Immature natural killer cell (primary cell): ENCODE measurements around the gene PLK5. TPM values are rescaled to one million over a fixed set of nuclear protein-coding genes. Genes with fewer than 3 reads are reported as not detected.
A peak's percentile ranks its signal among the peaks of the same experiment; 100 is the strongest.
"Not testable (repeated sequence)": the region's sequence is repeated elsewhere in the genome, so short reads cannot be mapped to it uniquely, and the experiment has no call there.

Experiments
- DNase-seq, 3 donors: peaks; one replicate each; pipeline ENCODE4 v3.0.0; 2022; ENCODE audit warnings: mixed read lengths in 1 of 3
- H3K27ac Mint-ChIP-seq, 6 donors: one replicate each; pipeline ENCODE4 v1.8.0; 2020; ENCODE audit warnings: mixed read lengths in 6 of 6, mild to moderate bottlenecking in 5 of 6, inconsistent platforms in 4 of 6, moderate library complexity in 3 of 6
- H3K27me3 Mint-ChIP-seq, 3 donors: one replicate each; pipeline ENCODE4 v1.8.0; 2020 to 2021; ENCODE audit warnings: low read depth in 3 of 3, mild to moderate bottlenecking in 3 of 3, mixed read lengths in 3 of 3, moderate library complexity in 3 of 3, inconsistent platforms in 1 of 3
- H3K36me3 Mint-ChIP-seq, 3 donors: one replicate each; pipeline ENCODE4 v1.8.0; 2020; ENCODE audit warnings: mixed read lengths in 3 of 3, inconsistent platforms in 2 of 3, mild to moderate bottlenecking in 2 of 3
- H3K4me1 Mint-ChIP-seq, 2 donors: one replicate each; pipeline ENCODE4 v1.8.0; 2020; ENCODE audit warnings: inconsistent platforms in 2 of 2, mild to moderate bottlenecking in 2 of 2, mixed read lengths in 2 of 2, moderate library complexity in 1 of 2
- H3K4me3 Mint-ChIP-seq, 5 donors: one replicate each; pipeline ENCODE4 v1.8.0; 2020; ENCODE audit warnings: mild to moderate bottlenecking in 5 of 5, mixed read lengths in 5 of 5, inconsistent platforms in 3 of 5, moderate library complexity in 3 of 5
- H3K9me3 Mint-ChIP-seq, 6 donors: one replicate each; pipeline ENCODE4 v1.8.0; 2020; ENCODE audit warnings: mild to moderate bottlenecking in 6 of 6, mixed read lengths in 6 of 6, inconsistent platforms in 4 of 6, moderate library complexity in 3 of 6
- polyA plus RNA-seq, 3 donors: library from polyadenylated mRNA; unstranded; fragments of 300-500 nt; fragmentation: Illumina TruSeq; gene quantifications; one replicate each; pipeline ENCODE4 v1.2.3, GENCODE V29; 2021

The PLK5 gene
- polyA plus RNA-seq, 3 donors from 2014 or later = not detected

DNA sequence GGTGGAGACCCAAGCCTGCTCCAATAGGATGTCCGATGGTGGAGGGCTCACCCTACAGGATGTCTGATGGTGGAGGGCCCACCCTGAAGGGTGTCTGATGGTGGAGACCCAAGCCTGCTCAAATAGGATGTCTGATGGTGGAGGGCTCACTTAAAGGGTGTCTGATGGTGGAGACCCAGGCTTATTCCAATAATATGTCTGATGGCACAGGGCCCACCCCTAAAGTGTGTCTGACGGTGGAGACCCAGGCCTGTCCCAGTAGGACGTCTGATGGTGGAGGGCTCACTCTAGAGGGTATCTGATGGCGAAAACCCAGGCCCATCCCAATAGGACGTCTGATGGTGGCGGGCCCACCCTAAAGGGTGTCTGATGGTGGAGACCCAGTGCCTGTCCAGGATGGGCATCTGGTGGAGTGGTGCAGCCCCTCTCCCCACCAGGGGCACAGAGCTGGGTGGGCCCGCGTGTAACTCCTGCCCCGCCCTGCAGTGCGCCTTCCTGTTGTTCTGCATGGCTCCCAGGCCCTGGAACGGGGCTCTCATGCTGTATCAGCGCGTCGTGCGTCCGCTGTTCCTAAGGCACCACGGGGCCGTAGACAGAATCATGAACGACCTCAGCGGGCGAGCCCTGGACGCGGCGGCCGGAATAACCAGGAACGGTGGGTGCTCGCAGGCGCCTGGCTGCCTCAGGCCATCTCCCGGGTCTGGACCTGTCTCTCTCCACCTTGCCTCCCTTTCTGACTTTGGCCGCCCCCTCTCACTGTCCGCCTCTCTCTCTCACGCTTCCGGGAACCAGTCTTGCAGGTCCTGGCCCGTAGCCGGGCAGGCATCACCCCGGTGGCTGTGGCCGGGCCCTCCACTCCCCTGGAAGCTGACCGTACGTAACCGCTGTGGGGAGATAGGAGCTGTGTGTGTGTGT is 27.8 kb upstream of the PLK5 start:
- Mint-ChIP-seq H3K9me3 (no peaks in the 10 kb centered on the region), H3K36me3 (no peaks in the 10 kb centered on the region), H3K4me1 (peaks cover 4 to 6% of the 10 kb centered on the region in 2 donors), H3K27ac (no peak overlapping the region), H3K27me3 (peaks cover 0 to 6% (median 0%) of the 10 kb centered on the region in 3 donors), H3K4me3 (no peak overlapping the region)
- DNase-seq = no peak

DNA sequence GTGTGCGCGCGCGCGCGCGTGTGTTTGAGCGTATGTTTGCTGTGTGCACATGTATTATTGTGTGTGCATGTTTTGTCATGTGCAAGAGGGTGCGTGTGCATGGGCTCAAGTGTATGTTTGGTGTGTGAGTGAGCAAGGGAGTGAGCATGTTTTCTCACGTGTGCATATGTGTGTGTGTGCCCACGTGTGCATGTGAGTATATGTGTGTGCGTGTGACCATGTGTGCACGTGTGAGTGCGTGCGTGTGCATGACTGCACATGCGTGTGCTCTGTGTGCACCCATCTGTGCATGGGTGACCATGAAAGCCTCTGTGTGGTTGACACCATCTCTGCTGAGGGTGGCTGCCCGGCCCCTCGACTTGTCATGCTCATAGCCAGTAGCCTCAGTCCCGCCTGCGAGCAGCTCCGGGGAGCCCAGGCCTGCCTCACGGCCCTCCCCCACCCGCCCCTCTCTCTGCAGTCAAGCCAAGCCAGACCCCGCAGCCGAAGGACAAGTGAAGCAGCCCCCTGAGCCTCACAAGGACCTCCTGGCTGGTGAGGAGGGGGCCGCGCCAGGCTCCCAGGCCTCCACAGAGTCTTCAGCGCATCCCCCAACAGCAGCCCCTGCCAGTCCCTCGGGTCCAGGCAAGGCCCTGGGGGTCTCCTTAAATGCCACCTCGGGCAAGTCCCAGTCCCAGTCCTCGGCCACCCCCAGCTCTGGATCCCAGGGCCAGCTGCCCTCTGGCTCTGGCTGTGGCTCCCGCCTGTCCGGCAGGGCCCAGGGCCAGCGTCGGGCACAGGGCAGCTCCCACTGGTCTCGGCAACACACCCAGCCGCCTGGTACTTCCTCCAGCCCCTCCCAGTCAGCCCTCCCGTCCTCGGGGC is 26.9 kb upstream of the PLK5 start:
- peaks cover under 1% of the 10 kb centered on the region in 2 donors for H3K4me1 Mint-ChIP-seq
- H3K27ac Mint-ChIP-seq = no peak overlapping the region
- no peaks in the 10 kb centered on the region for H3K9me3 Mint-ChIP-seq
- peaks cover 0 to 5% (median 0%) of the 10 kb centered on the region in 3 donors for H3K27me3 Mint-ChIP-seq
- H3K4me3 Mint-ChIP-seq = no peak overlapping the region
- H3K36me3 Mint-ChIP-seq = no peaks in the 10 kb centered on the region
- DNase-seq = no peak

DNA sequence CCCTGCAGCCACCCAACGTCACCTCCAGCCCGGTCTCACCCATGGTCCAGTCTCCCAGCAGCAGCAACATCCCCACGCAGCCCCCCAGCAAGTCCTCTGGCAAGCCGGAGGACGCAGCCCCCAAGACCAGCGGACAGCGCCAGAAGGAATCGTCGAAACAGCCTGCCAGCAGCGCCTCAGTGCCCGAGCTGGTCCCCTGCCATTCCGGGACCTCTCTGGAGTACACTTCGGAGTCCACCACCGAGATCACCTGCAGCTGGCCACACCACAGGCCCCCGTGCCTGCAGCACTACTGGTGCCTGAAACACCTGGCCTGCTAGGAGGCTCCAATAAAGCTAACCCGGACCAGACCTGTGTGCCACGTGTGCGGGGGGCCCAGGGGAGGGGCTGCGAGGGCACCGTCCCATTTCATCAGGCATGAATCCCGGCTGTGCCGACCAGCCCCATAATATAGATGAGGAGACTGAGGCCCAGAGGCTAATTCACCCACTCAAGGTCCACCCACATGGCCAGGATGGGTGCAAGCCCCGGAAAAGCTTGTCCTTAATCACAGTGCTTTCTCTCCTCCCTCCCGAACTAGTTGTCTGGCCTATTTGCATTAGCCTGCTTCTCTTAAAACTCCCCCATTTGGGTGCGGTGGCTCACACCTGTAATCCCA is 26.2 kb upstream of the PLK5 start:
- H3K4me3 Mint-ChIP-seq = no peak overlapping the region
- peaks cover 0 to 5% (median under 1%) of the 10 kb centered on the region in 3 donors for H3K27me3 Mint-ChIP-seq
- no peaks in the 10 kb centered on the region for H3K4me1 Mint-ChIP-seq
- H3K27ac Mint-ChIP-seq = no peak overlapping the region
- no peaks in the 10 kb centered on the region for H3K36me3 Mint-ChIP-seq
- no peak for DNase-seq
- no peaks in the 10 kb centered on the region for H3K9me3 Mint-ChIP-seq

DNA sequence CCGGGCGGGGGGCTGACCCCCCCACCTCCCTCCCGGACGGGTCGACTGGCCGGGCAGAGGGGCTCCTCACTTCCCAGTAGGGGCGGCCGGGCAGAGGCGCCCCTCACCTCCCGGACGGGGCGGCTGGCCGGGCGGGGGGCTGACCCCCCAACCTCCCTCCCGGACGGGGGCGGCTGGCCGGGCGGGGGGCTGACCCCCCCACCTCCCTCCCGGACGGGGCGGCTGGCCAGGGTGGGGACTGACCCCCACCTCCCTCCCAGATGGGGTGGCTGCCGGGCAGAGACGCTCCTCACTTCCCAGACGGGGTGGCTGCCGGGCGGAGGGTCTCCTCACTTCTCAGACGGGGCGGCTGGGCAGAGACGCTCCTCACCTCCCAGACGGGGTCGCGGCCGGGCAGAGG is 24.6 kb upstream of the PLK5 start:
- not testable (repeated sequence) for H3K27me3 Mint-ChIP-seq, H3K9me3 Mint-ChIP-seq, H3K4me3 Mint-ChIP-seq, H3K27ac Mint-ChIP-seq, H3K36me3 Mint-ChIP-seq, DNase-seq, H3K4me1 Mint-ChIP-seq

DNA sequence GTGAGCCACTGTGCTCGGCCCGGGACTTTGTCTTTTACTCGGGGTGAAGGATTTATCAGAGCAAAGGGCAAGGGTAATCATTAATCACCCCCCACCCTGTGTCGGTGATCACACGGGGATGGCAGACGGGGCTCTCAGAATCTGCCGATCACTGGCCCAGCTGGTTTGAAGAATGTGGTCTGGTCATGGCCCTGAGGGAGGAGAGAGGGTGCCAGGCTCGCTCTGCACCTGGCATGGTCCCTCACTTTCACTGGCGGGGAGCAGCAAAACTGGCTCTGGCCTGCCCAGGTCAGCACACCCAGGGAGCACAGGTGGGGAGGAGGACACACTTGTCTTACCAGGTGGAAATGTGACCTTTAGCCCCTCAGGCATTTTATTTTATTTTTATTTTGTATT is 22.7 kb upstream of the PLK5 start:
- Mint-ChIP-seq H3K4me3 (no peak overlapping the region), H3K27ac (no peak overlapping the region), H3K4me1 (peaks cover 0 to 4% of the 10 kb centered on the region in 2 donors), H3K9me3 (no peaks in the 10 kb centered on the region), H3K27me3 (peaks cover 2 to 5% (median 5%) of the 10 kb centered on the region in 3 donors), H3K36me3 (no peaks in the 10 kb centered on the region)
- DNase-seq = no peak

DNA sequence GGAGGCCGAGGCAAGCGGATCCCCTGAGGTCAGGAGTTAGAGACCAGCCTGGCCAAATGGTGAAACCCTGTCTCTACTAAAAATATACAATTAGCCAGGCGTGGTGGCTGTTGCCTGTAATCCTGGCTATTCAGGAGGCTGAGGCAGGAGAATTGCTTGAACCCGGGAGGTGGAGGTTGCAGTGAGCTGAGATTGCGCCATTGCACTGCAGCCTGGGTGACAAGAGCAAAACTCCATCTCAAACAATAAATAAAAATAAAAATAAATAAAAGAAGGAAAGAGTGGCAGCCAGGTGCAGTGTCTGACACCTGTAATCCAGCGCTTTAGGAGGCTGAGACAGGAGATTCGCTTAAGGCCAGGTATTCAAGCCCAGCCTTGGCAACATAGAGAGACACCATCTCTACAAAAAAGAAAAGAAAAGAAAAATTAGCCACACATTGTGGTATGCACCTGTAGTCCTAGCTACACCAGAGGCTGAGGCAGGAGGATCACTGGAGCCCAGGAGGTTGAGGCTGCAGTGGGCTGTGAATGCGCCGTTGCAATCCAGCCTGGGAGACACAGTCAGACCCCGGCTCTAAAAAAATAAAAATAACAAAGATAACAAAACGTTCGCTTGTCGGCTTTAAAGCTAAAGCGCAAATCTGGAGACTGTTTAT is 21.3 kb upstream of the PLK5 start:
- peaks cover 3 to 5% of the 10 kb centered on the region in 2 donors for H3K4me1 Mint-ChIP-seq
- H3K9me3 Mint-ChIP-seq = no peaks in the 10 kb centered on the region
- H3K27me3 Mint-ChIP-seq = peaks cover 3 to 6% (median 5%) of the 10 kb centered on the region in 3 donors
- H3K27ac Mint-ChIP-seq = no peak overlapping the region
- no peak overlapping the region for H3K4me3 Mint-ChIP-seq
- no peak for DNase-seq
- no peaks in the 10 kb centered on the region for H3K36me3 Mint-ChIP-seq

DNA sequence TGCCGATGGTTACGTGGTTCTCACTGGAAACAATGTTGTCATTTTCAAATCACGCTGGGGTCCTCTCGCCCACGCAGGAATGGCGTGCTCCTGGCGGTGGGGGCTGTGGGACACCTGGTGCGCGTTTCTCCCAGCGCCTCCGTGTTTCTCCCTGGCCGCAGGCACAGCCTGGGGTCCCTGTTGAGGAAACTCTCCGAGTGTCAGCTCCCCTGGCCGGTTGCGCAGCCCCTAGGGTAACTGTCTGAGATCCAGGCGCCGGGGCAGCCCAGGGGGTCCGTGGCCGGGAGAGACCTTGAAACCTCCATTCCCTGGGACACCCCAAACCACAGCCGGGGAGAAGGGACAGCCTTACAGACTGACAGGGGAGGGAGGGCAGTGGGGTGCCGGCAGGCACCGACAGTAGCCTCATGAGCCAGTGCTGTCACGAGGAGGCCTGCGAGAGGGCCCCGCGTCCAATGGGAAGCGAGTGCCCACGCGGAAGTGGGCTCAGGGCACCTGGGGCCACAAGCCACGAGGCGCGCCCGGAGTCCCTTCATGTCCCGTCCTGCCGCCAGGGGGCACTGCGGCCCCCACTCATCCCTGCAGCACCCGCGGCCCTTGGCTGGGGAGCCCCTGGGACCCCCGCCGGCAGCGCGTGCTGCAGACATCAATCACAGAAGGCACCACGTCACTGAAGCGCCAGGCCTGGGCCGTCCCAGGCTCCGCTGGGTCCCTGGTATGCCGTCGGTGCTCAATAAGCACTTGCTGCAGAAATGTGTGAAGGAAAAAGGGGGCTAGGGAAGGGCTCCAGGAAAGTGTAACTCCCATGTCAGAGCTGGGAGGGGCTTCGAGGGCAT is 20.6 kb upstream of the PLK5 start:
- Mint-ChIP-seq H3K36me3 (no peaks in the 10 kb centered on the region), H3K4me3 (no peak overlapping the region), H3K27ac (no peak overlapping the region), H3K9me3 (no peaks in the 10 kb centered on the region), H3K27me3 (peaks cover 6 to 8% (median 8%) of the 10 kb centered on the region in 3 donors), H3K4me1 (peaks cover 7 to 10% of the 10 kb centered on the region in 2 donors)
- DNase-seq = peak; percentile 45 to 55 (median 46)

DNA sequence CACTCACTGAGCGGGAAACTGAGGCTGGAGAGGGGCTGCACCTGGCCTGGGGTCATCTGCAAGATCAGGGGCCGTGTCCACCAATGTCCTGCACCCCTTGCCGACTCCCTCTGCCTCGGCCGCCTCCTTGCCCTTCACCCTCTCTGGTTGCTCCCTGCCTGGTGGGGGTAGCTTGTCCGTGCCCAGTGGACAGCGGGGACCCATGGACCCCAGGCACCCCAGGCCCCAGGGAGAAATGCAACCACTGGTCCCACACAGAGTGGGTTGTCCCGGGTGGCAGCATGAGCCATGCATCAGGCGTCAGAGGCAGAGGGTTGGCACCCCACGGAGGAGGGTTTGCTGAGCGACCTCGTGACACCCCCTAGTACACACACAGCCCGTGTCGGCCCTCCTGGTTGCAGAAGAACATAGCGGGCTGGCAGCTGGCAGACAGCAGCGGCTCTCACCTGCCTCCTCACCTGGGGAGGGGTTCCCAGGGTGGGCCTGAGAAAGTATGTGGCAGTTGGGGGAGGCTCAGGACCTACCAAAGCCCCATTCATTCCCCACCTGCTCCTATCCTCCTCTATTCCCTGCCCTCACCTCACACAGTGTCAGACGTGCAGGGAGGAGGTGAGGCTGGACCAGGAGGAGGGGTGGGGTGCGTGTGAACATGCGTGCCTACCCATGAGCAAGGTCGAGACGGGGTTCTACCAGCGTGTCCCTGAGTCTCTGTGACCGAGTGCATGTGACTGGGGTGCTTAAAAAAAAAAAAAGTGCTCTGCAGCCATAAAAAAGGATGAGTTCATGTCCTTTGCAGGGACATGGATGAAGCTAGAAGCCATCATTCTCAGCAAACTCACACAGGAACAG is 19.7 kb upstream of the PLK5 start:
- H3K36me3 Mint-ChIP-seq = no peaks in the 10 kb centered on the region
- H3K4me1 Mint-ChIP-seq = peaks cover 11 to 13% of the 10 kb centered on the region in 2 donors
- DNase-seq = no peak
- peaks cover 6 to 8% (median 8%) of the 10 kb centered on the region in 3 donors for H3K27me3 Mint-ChIP-seq
- H3K27ac Mint-ChIP-seq = no peak overlapping the region
- peak overlapping the region in 1 of 5 donors; percentile 13 for H3K4me3 Mint-ChIP-seq
- peaks cover 0 to 3% (median 0%) of the 10 kb centered on the region in 6 donors for H3K9me3 Mint-ChIP-seq

DNA sequence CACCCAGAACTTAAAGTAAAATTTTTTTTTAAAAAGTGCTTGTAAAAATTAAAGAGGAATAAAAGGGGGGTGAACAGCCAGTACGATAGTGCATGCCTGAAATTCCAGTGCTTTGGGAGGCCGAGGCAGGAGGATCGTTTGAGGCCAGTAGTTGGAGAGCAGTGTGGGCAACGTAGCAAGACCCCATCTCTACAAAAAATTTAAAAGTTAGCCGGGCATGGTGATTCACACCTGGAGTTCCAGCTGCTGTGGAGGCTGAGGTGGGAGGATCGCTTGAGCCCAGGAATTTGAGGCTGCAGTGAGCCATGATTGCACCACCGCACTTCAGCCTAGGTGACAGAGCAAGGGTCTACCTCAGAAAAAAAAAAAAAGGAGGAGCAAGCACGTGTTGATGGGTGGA is 18.9 kb upstream of the PLK5 start:
- Mint-ChIP-seq H3K4me3 (no peak overlapping the region), H3K9me3 (peaks cover 0 to 3% (median 0%) of the 10 kb centered on the region in 6 donors), H3K27ac (no peak overlapping the region)

DNA sequence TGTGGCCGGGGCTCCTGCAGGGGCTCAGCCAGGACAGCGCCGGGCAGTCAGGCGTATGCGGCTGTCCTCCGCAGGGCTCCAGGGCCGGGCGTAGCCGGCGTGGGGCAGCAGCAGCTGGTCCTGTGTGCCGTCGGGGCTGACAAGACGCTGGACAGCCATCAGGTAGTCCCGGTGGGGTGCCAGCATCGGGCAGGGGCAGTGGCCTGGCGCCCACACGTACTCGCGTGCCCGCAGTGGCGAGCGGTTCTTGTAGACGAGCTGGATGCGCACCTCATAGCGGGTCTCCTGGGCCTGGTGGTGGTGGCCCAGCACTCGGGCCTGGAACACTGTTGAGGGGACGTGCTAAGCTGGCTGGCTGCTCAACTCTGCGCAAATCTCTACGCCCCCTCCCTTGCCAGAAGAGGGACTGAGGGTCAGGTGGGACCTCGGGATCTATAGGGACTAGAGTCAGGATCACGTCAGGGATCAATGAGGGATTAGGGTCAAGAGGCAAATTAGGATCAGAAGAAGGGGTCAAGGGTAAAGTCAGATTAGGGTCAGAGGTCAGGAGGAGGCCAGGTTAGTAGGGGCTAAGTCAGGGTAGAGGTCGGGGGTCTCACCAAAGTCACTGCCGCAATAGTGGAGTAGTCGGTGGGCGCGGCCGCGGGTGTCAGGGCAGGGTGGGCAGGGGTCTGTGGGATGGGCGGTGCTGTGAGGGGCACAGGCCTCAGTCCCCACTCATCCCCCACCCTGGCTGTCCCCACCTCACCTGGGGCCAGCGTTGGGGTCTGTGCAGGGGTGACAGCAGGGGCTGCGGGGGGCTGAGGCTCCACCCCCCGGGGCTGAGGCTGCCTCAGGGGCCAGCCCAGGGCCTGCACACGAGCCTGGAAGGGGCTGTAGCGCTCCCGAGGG is 17.6 kb upstream of the PLK5 start:
- DNase-seq = no peak
- H3K27me3 Mint-ChIP-seq = peaks cover 8 to 9% (median 8%) of the 10 kb centered on the region in 3 donors
- H3K36me3 Mint-ChIP-seq = no peaks in the 10 kb centered on the region
- H3K9me3 Mint-ChIP-seq = peaks cover 0 to 3% (median 0%) of the 10 kb centered on the region in 6 donors
- H3K4me3 Mint-ChIP-seq = peak overlapping the region in 1 of 5 donors; percentile 5
- H3K4me1 Mint-ChIP-seq = peaks cover 11 to 13% of the 10 kb centered on the region in 2 donors
- H3K27ac Mint-ChIP-seq = peak overlapping the region in 4 of 6 donors; percentile 8 to 80 (median 38)

More for the DNA sequence above, 18.9 kb upstream of the PLK5 start:
- Mint-ChIP-seq H3K4me1 (peaks cover 11 to 13% of the 10 kb centered on the region in 2 donors), H3K36me3 (no peaks in the 10 kb centered on the region), H3K27me3 (peaks cover 6 to 8% (median 8%) of the 10 kb centered on the region in 3 donors)
- no peak for DNase-seq

DNA sequence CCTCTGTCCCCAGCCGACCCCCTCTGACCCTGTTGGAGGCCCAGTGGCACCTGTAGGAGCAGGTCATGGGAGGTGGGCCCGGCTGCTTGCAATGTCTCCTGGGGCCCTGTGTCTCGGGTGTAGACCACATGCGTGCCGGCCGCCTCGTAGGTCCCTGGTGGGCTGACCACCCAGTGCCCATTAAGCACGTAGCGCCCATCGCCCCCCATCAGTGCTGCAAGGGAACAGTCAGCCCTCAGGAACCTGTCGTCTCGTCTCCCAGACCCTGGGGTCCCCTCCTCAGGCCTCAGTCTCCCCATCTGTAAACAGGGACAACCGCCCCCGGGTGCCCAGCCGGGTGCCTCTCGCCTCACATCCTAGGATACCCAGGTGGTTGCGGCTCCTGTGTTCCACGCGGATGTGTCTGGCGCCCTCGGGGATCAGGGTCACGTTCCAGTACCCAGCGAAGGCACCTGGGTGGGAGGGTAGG is 16.7 kb upstream of the PLK5 start:
- Mint-ChIP-seq H3K27me3 (peaks cover 5 to 11% (median 8%) of the 10 kb centered on the region in 3 donors), H3K9me3 (peaks cover 0 to 3% (median 0%) of the 10 kb centered on the region in 6 donors), H3K4me3 (peak overlapping the region in 2 of 5 donors; percentile 77 to 85)

More for the DNA sequence above, 16.7 kb upstream of the PLK5 start:
- no peaks in the 10 kb centered on the region for H3K36me3 Mint-ChIP-seq
- H3K27ac Mint-ChIP-seq = peak overlapping the region in 4 of 6 donors; percentile 83 to 93 (median 92)
- peaks cover 12 to 13% of the 10 kb centered on the region in 2 donors for H3K4me1 Mint-ChIP-seq
- no peak for DNase-seq
